GM19238 (cell line): ENCODE measurements around the gene RAB33B.

ENCODE experiments used
- DNase-seq: peaks from one replicate; pipeline ENCODE4 v3.0.0; 2011; ENCODE audit warnings: low spot score; ENCODE audit not compliant: insufficient read length

The RAB33B gene

GRCh38 chr4:139506774-139507173, 52.9 kb downstream of the RAB33B start:
- no peak for DNase-seq

GRCh38 chr4:139508581-139509237, 54.8 kb downstream of the RAB33B start:
- DNase-seq = no peak

DNA sequence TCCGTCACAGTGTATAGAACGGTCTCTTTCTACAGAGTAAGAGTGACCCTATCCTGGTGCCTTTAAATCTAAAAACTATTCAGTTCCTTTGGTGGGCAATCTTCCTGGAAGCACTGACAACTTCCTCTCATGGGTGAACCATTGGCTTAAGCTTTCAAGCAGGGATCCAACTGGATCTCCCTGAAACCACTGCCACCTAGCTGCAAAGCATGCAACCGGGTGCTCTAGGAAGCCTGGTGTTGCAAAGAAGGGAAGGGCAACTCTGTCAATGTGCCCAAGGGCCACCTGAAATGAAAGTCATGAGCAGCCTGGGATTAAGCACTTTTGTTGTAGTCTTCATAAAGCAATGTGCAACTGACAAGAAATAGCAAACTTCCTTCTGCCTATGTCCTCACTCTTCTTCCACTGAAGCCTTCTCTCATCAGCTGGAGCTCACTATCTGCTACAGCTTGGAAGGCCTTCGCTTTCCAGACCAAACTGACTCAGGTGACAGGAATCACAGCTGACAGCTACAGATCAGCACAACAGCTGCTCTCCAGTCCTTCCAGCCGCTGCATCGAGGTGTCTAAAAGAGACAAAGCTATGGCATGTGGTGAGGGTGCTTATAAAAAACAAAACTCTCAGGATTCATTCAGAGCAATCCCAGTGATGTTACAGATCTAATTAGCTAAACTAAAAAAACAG, 55.9 kb downstream of the RAB33B start:
- DNase-seq = no peak

DNA sequence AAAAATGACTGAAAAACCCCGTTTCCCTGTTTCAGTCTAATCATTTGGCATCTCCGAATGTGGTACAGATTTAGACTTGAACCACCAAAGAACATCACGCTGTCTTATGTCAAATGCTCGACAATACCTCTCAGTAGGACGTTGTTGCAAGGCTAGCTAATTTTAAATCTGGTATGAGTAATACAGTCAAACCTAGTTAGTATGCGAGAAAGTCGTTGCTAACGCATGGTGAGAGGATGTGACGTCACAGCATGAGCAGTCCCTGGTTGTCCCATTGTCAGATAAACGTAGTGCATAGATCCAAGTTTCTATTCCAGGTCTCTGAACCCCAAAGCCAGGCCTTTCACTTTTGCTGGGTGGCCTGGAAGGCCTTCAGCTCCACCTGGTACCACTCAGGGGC, 57.4 kb downstream of the RAB33B start:
- no peak for DNase-seq

GRCh38 chr4:139514382-139515059, 60.6 kb downstream of the RAB33B start:
- no peak for DNase-seq

GRCh38 chr4:139515531-139515958, 61.6 kb downstream of the RAB33B start:
- no peak for DNase-seq

DNA sequence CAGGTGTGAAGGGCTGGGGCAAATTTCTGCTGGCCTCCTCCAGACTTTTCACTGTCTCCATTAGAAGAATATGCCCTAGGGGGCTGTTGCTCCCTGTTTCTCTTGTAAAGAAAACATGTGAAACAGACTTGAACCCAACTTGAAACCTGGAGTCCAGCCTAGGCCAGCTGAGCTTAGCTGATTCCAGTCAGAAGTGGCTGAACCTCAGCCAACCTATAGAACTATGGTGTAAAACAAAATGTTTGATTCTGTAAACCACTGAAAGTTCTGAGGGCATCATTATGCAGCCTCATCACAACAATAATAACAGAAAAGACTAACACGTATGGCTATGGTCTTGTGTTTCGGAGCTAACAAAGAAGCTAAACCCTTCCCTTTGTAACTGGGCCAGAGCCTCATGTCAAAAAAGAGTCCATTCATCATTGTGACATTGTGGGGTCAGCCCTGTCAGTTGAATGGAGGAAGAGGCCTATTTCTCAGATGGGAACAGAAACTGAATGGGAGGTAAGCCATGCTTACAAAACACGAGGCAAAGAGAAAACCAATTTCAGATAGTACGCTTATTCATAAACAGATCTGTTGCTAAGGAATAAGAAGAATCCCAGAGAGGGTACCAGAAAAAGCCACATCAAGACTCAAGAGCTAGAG, 68.0 kb downstream of the RAB33B start:
- DNase-seq = no peak

DNA sequence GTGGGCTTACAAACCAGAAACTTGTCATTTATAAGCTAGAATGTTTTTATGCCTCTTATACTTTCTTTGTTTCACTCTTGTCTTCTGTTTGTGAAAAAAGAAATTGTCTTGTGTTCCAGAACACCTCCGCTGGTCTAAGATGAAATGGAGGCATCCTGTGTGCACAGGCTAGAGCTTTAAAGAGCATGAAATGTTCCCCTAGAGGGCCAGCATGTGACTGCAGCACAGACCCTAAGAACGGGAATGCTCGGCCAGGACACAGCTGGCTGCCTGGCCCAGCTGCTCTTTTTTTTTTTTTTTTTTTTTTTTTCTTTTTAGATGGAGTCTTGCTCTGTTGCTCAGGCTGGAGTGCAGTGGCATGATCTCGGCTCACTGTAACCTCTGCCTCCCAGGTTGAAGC, 68.5 kb downstream of the RAB33B start:
- DNase-seq = no peak

GRCh38 chr4:139523076-139523475, 69.2 kb downstream of the RAB33B start:
- DNase-seq = no peak

DNA sequence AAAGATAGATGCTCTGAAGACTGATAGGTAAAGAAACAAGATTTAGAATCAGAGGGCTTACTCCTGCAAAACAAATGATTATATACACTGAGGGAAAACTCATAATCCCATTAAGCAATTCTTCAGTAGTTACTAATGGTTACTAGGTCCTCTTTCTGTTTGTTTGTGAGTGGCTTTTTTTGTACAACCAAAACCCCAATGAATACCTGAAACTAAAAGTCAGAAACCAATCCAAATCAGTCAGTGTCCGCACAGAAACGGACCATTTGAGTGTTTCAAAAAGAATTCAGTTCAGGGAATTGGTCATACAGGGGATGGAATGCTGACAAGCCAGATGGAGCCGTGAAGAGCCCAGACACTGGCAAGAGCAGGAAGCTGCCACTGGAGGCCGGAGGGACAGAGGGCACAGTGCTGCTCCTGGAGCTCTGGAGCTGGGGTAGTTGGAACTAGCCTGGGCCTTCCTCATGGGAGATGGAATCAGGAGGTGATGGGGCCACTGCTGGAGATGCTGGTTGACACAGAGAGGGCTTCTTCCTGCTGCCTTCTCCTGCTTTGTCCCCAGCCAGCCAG, 70.2 kb downstream of the RAB33B start:
- no peak for DNase-seq

DNA sequence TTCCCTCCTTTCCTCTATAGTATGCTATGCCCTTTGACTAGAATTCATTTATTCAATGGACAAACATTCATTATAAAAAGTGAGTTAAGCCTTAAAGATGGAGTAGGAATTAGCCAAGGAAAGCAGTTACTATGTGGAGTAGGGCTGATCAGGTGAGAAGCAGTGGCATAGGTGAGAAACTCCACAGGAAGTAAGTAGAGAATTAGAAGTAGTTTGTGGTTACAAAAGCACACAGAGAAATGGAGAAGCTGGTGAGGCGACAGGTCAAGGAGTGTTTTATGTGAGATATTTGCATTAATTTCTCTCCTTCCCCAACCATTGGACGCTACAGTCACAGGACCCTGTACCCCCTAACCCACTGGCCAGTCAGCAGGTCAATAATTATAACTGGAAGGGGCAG, 71.5 kb downstream of the RAB33B start:
- DNase-seq = no peak
